Right renal pelvis (tissue), 4 donors: Measurements from ENCODE around the gene GPR150. TPM values are rescaled to one million over a fixed set of nuclear protein-coding genes. Genes with fewer than 3 reads are reported as not detected.
A peak's percentile ranks its signal among the peaks of the same experiment; 100 is the strongest.

Experiments used
- DNase-seq, 4 donors: peaks; one replicate each; pipeline ENCODE4 v3.0.0-alpha.2; 2013; ENCODE audit warnings: low read depth in 4 of 4, low spot score in 3 of 4, missing footprints in 1 of 4
- polyA plus RNA-seq, 4 donors: library from polyadenylated mRNA; unstranded; fragments of 120-200 nt; gene quantifications; one replicate each; pipeline ENCODE4 v1.2.1, GENCODE V29; 2013; ENCODE audit not compliant: insufficient read length in 4 of 4

GPR150 gene
- polyA plus RNA-seq, 4 donors: 0.04 TPM; not detected in 3

- no peak for DNase-seq
These were observed 28.3 kb downstream of the GPR150 start for GRCh38 chr5:95647886-95648860.

- no peak for DNase-seq
These were observed 29.4 kb downstream of the GPR150 start for GRCh38 chr5:95649274-95649673.

GRCh38 chr5:95649842-95650620, 30.1 kb downstream of the GPR150 start:
- no peak for DNase-seq

GRCh38 chr5:95652849-95653248, 33.0 kb downstream of the GPR150 start:
- DNase-seq: no peak

- no peak for DNase-seq
These were observed 34.3 kb downstream of the GPR150 start for GRCh38 chr5:95654196-95654595.

- no peak for DNase-seq
These were observed 35.7 kb downstream of the GPR150 start for GRCh38 chr5:95655575-95655974.

GRCh38 chr5:95660060-95660459, 40.2 kb downstream of the GPR150 start:
- no peak for DNase-seq

GRCh38 chr5:95662946-95663345, 43.1 kb downstream of the GPR150 start:
- no peak for DNase-seq

- DNase-seq: peak in 3 of 4 donors; percentile 20 to 33 (median 28)
These were observed 44.4 kb downstream of the GPR150 start for GRCh38 chr5:95664204-95664786.

- DNase-seq: no peak
These were observed 47.3 kb downstream of the GPR150 start for GRCh38 chr5:95667061-95667618.

- no peak for DNase-seq
These were observed 47.8 kb downstream of the GPR150 start for GRCh38 chr5:95667678-95668077.

- DNase-seq: no peak
These were observed 48.3 kb downstream of the GPR150 start for GRCh38 chr5:95668216-95668615.

- DNase-seq: no peak
These were observed 48.8 kb downstream of the GPR150 start for GRCh38 chr5:95668728-95669127.

- no peak for DNase-seq
These were observed 49.7 kb downstream of the GPR150 start for GRCh38 chr5:95669540-95669939.

GRCh38 chr5:95669985-95670384, 50.1 kb downstream of the GPR150 start:
- no peak for DNase-seq

GRCh38 chr5:95670568-95670967, 50.7 kb downstream of the GPR150 start:
- DNase-seq: no peak

Other genes with a start within 250 kb of the GPR150 start
- gene FAM81B, start 228.7 kb upstream of the GPR150 start, polyA plus RNA-seq: 1 to 10 TPM; 5.5 to 8.5 (median 5.9) TPM
- gene SKIC3, start 65.1 kb upstream of the GPR150 start, polyA plus RNA-seq: 10 to 100 TPM; 74.9 to 95.9 (median 91.4) TPM
- 10 to 100 TPM; 14.3 to 17.2 (median 16.2) TPM for gene ARSK, start 65.0 kb upstream of the GPR150 start, polyA plus RNA-seq
- gene RFESD, start 26.7 kb downstream of the GPR150 start, polyA plus RNA-seq: 1 to 10 TPM; 4.4 to 6.3 (median 5.4) TPM
- 1 to 10 TPM; 1.1 to 2.3 (median 1.5) TPM for gene SPATA9, start 62.9 kb downstream of the GPR150 start, polyA plus RNA-seq
- gene RHOBTB3, start 111.2 kb downstream of the GPR150 start, polyA plus RNA-seq: 10 to 100 TPM; 72.5 to 80.2 (median 78.4) TPM
- gene GLRX, start 202.6 kb downstream of the GPR150 start, polyA plus RNA-seq: 10 to 100 TPM; 56.1 to 69.8 (median 66.8) TPM